H7 (cell line): Measurements from ENCODE around the gene ASIC2. TPM values are rescaled to one million over a fixed set of nuclear protein-coding genes. Genes with fewer than 3 reads are reported as not detected.
A peak's percentile ranks its signal among the peaks of the same experiment; 100 is the strongest.

ENCODE experiments used
- DNase-seq: peaks from one replicate; pipeline ENCODE4 v3.0.0; 2012
- H3K27me3 ChIP-seq: 2 replicates; pipeline ENCODE4 v1.6.0; 2011; ENCODE audit warnings: mild to moderate bottlenecking, low read length; ENCODE audit not compliant: control insufficient read depth, insufficient read depth
- H3K36me3 ChIP-seq: replicated peaks from 2 replicates; pipeline ENCODE4 v1.5.1; 2011; ENCODE audit warnings: low read length; ENCODE audit not compliant: control insufficient read depth, insufficient read depth
- H3K4me3 ChIP-seq: 2 replicates; pipeline ENCODE4 v1.5.1; 2011; ENCODE audit warnings: low read depth, mild to moderate bottlenecking, control low read depth, low read length, moderate library complexity; ENCODE audit not compliant: insufficient read depth
- total RNA-seq: library from RNA; depleted of rRNA; stranded (reverse); fragments of >200 nt; shearing (Covaris generic); gene quantifications from 2 replicates; pipeline ENCODE4 v1.2.3, GENCODE V29; 2014

The ASIC2 gene
- total RNA-seq, 1 experiment from 2014 or later = 5.5 TPM

- H3K4me3 ChIP-seq = no peak overlapping the region
- H3K36me3 ChIP-seq = no peaks in the 10 kb centered on the region
- no peak for DNase-seq
- H3K27me3 ChIP-seq = peaks cover 11% of the 10 kb centered on the region
These were observed 6.0 kb upstream of the ASIC2 start for GRCh38 chr17:33299115-33299514.

DNA sequence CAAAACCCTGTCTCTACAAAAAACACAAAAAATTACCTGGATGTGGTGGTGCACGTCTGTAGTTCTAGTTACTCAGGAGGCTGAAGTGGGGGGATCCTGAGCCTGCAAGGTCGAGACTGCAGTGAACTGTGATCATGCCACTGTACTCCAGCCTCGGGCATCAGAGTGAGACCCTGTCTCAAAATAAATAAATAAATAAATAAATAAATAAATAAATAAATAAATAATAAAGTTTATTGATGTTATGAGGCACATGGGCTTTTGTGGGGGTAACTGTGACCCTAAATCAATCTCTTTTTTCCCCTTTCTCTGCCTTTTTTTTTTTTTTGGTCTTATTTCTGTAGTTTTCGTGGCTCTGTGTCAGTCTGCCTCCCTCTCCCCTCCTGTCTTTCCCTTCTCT, 4.5 kb upstream of the ASIC2 start:
- no peak overlapping the region for H3K4me3 ChIP-seq
- H3K27me3 ChIP-seq = peaks cover 24% of the 10 kb centered on the region
- DNase-seq = no peak
- H3K36me3 ChIP-seq = no peaks in the 10 kb centered on the region

DNA sequence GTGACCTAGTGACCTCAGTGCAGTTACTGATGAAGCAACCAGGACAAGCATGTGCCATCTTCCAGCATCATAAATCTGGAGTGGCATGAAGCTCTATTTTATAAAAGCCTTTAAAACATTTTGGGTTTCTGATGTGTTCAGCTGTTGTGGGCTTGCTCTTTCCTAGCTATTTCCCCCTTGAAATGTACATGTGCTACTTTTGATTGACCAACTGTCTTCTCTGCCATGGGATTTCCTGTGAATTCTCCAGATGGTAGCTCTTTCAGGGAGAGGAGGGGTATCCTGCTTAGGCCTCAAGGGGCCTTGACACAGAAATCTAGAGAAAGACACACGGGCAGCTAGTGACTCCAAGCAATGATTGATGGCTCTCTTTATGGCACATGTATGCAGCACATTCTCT, 1.9 kb upstream of the ASIC2 start:
- H3K4me3 ChIP-seq = no peak overlapping the region
- DNase-seq = no peak
- peaks cover 47% of the 10 kb centered on the region for H3K27me3 ChIP-seq
- no peaks in the 10 kb centered on the region for H3K36me3 ChIP-seq

DNA sequence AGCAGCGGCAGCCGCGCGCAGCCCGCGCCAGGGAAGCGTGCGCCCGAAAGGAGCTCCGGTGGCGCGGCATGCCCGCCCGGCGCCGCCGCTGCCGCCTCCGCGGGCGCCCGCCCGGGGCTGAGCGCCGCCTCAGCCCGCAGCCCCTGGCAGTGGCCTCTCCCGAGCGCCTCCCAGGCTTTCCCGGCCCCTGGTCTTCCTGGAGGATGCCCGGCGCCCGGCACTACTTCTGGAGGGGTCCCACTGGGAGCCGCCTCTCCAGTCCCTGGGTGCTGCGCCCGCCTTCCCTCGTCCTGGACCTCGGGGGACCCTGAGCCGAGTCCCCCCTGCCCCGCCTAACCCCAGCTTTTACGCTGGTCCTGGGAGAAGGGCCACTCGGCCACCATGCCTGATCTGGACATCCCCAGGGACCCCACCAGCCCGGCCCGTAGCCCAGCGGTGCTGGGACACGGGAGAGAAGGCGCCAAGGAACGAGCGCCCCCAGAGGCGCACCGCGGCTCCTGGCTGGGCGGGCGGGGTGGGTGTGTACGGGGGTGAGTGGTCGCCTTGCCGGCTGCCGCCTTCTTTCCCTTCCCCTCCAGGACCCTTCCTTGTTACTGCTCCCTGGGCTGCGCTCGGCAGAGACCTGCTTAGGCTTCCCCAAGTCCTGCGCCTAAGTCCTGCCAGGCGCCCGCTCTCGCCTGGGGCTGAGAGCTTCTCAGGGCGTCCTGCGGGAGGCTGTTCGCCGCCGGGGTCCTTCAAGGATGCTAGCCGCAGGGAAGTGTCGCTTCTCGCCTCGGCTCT, 704 bp downstream of the ASIC2 start:
- no peaks in the 10 kb centered on the region for H3K36me3 ChIP-seq
- H3K4me3 ChIP-seq = peak overlapping the region; percentile 57
- peaks cover 51% of the 10 kb centered on the region for H3K27me3 ChIP-seq
- peak; percentile 89 for DNase-seq

DNA sequence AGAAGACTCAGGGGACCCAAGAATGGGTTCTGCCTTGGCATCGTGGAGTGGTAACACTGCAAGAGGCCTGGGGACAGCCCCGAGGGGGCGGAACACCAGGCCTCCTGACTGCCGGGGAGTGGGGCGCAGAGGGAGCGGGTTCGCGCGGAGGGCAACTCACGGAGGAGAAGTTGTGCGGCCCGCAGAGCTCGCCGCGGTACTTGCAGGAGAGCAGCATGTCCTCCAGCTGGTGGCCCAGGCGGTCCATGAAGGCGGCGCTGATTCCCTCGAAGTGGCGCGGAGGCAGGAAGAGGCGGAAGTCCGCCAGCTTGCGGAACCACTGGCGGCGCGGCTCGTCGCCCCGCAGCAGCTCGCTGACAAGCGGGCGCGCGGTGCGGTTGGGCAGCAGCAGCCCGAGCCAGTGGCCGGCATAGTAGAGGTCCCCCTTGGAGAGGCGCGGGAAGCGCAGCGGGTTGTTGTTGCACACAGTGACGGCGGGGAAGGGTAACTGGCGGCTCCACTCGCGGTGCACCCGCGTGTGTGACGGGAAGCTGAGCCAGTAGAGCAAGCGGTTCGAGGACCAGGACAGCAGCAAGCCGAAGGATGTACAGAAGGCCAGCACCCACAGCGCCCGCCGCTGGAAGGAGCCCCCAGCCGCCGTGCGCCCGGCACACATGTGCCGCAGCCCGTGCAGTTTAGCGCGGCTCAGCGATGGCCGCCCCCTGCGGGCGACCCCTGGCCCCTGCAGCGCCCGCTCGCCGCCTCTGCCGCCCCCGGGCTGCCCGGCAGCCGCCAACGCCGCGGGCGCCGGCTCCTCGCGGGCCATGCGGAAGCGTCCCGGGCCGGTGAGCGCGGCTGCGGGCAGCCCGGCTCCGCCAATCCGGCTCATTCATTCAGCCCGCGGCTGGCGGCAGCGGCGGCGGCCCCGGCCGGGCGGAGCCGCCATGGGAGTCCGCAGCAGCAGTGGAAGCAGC, 1.6 kb downstream of the ASIC2 start:
- H3K4me3 ChIP-seq = peak overlapping the region; percentile 57
- H3K27me3 ChIP-seq = peaks cover 51% of the 10 kb centered on the region
- DNase-seq = peak; percentile 85
- H3K36me3 ChIP-seq = no peaks in the 10 kb centered on the region

DNA sequence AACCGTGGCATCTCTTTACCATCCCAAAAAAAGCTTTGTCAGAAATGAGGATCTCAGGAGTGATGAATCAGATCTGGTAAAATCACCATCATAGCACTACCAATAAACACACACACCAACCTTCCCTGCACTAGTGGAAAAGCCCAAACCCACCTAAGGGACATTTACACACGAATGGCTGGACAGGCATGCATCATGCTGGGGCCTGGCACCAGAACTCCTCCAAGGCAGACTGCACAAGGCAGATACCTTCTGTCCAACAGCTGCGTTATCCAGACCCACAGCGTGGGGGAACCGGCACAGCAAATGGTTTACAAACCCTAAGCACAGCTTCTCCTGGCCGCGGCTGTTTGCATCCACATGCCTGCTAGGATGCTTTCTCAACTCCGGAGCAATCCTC, 2.8 kb downstream of the ASIC2 start:
- Histone ChIP-seq H3K4me3 (no peak overlapping the region), H3K27me3 (peaks cover 50% of the 10 kb centered on the region), H3K36me3 (no peaks in the 10 kb centered on the region)
- DNase-seq = no peak

DNA sequence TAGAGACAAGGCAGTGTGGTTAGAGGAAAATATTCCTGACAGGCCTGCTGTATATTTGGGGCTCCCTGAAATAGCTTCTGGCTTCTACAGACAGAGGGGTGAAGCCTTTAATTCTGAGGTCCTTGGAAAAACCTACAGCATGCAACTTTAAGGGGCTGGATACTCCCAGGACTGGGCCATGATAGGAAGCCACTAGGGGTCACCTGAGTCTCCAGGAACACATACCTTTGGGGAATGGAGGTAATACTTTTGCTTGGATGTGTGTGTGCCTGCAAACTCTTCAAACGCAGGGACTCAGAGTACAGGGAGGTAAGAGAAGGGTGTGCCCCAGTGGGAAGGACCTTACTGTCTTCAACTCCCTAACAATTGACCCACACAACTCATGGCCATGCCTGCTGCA, 4.1 kb downstream of the ASIC2 start:
- DNase-seq = peak; percentile 49
- Histone ChIP-seq H3K4me3 (no peak overlapping the region), H3K27me3 (peaks cover 39% of the 10 kb centered on the region), H3K36me3 (no peaks in the 10 kb centered on the region)

DNA sequence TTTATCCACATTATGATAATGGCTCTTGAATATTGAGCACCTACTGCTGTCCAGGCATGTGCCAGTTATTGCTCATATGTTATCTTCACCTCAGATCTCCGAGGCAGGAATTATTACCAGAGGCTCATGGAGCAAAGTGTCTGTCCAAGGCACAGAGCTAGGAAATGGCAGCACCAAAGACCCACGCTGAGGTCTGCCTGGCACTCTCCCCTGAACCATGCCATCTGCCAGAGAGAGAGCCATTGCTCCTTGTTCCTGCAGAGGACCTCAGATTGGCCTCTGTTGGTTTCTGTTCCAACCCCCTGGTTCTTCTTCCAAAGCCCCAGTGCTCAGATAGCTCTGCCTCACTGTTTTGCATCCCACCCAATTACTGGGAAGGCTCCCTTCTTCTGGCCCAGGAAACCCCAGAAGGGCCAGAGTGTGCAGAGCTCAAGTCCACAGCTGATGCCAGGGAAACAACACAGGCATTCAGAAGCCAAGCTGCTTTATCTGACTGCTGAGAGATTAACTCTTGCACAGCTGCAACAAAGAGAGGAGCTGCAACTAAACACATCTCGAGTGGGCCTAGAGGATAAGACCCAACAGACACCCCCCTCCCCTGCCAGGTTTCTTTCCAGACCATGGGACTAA, 5.9 kb downstream of the ASIC2 start:
- Histone ChIP-seq H3K4me3 (no peak overlapping the region), H3K27me3 (peaks cover 23% of the 10 kb centered on the region), H3K36me3 (no peaks in the 10 kb centered on the region)
- DNase-seq = no peak

- H3K4me3 ChIP-seq = no peak overlapping the region
- no peak for DNase-seq
- no peaks in the 10 kb centered on the region for H3K36me3 ChIP-seq
- peaks cover 9% of the 10 kb centered on the region for H3K27me3 ChIP-seq
These were observed 7.7 kb downstream of the ASIC2 start for GRCh38 chr17:33285413-33285812.

DNA sequence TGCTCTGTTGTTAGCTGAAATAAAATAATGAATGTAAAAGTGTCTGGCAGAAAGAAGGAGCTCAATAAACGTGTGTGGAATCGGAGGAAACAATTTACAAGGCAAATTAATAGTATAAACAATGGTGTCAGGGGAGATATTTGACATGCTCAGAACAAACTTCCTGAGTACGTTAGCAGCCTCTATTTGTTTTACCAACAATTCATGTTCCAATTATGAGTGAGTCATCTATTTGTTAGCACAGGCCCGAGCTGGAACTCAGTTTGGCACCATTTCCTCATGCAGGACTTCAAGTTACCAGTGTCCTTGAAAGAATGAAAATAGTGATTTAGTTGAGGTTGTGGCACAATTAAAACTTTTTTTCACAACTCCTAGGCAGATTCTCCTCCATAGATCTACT, 9.1 kb downstream of the ASIC2 start:
- Histone ChIP-seq H3K36me3 (no peaks in the 10 kb centered on the region), H3K27me3 (no peaks in the 10 kb centered on the region), H3K4me3 (no peak overlapping the region)
- DNase-seq = no peak

DNA sequence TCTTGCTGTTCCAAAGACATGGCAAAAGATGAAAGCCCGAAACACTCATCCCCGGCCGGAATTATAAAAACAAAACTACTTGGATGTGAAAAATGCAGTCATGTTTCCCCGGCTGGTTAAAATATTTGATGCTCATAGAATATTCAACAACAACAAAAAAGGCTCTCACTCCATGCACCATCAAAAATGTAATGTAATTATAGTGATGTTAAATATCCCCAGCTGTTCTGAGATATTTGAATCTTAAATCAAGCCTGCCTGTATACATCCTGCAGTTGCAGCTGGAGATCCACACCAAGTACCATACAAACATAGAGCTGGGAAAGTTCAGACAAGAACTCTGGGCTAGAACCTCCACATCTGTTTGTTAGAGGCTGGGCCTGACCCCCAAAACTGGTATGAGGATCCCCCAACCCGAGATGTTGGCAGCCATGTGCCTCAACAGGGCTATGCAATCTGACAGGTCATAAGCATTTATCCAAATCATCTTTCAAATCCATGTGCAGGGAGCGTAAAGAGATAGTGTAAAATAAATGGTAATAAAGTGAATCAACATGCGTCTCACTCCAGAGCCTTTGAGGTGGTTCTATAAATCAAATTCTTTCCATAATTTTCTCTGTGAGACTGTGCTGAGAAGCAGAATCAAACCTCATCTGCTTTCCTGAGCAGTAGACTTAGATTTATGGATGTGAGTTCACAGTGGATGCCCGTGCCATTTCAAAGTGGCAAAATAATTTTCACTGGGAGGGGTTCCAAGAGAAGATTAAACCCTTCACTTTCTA, 12.7 kb downstream of the ASIC2 start:
- H3K27me3 ChIP-seq = no peaks in the 10 kb centered on the region
- H3K36me3 ChIP-seq = no peaks in the 10 kb centered on the region
- DNase-seq = no peak
- no peak overlapping the region for H3K4me3 ChIP-seq

DNA sequence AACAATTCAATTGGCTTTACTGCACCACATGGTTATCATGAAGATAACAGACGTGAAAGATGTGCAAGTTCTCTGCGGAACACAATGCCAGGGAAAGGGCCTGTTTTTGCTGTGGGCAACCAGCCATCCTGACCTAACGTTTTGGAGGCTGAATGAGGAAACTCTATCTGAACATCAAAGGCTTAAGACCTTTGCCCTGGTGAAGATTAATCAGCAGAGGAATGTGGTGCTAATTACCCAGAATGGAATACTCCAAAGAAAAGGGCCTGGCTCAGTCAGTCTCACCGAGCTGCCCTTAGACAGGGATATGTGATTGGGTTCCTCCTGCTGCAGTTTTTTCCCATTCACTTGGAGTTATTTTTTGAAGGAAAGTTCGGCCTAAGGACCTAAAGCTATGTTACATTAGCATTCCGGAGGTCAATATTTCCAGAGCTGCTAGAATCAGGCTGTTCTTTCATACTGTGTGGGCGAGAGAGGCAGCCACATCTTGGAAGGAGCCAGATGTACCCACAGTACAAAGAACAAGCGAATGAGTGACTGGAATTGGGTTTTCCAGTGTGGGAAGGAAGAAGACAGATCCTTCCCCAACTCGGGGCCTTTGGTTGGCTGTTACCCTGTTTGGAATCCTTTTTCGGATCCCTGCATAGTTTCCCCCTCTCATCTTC, 15.5 kb downstream of the ASIC2 start:
- Histone ChIP-seq H3K4me3 (no peak overlapping the region), H3K36me3 (no peaks in the 10 kb centered on the region), H3K27me3 (no peaks in the 10 kb centered on the region)
- DNase-seq = no peak

DNA sequence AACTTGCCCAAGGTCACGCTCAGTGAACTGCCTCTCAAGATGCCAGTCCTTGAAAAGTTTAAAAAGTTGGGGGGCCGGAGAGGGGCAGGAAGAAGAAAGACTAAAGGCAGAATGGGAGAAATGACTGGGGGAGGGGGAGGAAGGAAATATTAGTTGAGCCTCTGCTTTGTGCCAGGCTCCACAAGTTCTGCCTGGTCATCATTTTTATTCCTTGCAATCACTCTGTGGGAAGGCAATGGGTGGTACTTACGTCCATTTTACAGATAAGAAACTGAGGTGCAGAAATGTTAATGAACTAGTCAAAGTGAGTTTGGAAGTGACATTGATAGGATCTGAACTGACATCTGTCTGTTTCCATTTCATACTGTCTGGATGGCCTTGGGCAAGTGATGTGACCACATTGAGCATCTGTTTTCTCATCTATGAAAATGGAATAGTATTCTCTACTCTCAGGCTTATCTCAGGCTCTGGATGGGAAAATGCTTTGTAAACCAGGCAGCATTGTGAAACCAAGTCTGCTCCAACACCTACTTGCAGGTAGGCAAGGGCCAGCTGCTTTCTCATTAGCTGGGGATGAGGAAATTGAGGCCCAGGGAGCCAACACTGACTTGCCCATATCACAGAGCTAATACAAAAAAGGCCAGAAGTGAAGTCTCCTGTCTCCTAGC, 19.2 kb downstream of the ASIC2 start:
- Histone ChIP-seq H3K27me3 (0 out of 2 replicates have a peak, but pooled peaks cover 2% of the 10 kb centered on the region), H3K4me3 (no peak overlapping the region), H3K36me3 (no peaks in the 10 kb centered on the region)
- no peak for DNase-seq
